ENCODE data around the gene PHYKPL.

DNA sequence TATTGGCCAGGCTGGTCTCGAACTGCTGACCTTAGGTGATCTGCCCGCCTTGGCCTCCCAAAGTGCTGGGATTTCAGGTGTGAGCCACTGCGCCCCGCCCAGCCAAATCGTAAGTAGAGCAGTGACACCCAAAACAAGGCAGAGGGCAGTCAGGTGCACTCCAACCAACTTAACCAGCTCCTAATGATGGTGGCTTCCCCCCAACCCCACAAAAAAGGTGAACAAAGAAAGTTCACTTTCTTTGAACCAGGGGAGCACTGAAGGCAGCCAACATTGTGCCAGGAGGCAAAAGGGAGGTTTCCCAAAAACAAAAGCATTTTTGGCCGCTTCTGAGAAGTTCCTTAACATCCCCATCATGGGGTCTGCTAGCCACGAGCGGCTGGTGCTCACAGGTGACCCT is 55.0 kb downstream of the PHYKPL start:
- TF ChIP-seq POLR2A (IDR thresholded peaks at IDR 0.05) (no peak), EP300 (IDR thresholded peaks at IDR 0.05) (no peak)
- TF ChIP-seq, protein P1, sequence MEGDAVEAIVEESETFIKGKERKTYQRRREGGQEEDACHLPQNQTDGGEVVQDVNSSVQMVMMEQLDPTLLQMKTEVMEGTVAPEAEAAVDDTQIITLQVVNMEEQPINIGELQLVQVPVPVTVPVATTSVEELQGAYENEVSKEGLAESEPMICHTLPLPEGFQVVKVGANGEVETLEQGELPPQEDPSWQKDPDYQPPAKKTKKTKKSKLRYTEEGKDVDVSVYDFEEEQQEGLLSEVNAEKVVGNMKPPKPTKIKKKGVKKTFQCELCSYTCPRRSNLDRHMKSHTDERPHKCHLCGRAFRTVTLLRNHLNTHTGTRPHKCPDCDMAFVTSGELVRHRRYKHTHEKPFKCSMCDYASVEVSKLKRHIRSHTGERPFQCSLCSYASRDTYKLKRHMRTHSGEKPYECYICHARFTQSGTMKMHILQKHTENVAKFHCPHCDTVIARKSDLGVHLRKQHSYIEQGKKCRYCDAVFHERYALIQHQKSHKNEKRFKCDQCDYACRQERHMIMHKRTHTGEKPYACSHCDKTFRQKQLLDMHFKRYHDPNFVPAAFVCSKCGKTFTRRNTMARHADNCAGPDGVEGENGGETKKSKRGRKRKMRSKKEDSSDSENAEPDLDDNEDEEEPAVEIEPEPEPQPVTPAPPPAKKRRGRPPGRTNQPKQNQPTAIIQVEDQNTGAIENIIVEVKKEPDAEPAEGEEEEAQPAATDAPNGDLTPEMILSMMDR (IDR thresholded peaks at IDR 0.05), result no peak
